HCT116 (cell line): Measurements from ENCODE around the gene BAX. TPM values are rescaled to one million over a fixed set of nuclear protein-coding genes. Genes with fewer than 3 reads are reported as not detected.

Experiments
- ATAC-seq: fragments of 200-7000 bp; cut with Tn5 transposase; 2 replicates; pipeline ENCODE4 v1.9.1; 2020; ENCODE audit warnings: mild to moderate bottlenecking, moderate library complexity
- BruUV-seq: library from RNA; stranded (reverse); fragments of 400-500 nt; replicated peaks from 2 replicates; lab custom pipeline; 2021; lab: Mats Ljungman, UMichigan
- CTCF ChIA-PET: fragments of 300-600 bp; sonication (Branson Sonifier 250); formaldehyde crosslinking; loops from one replicate; lab custom pipeline; 2021; ENCODE audit warnings: antibody characterized with exemption; lab: Charles Lee
- POLR2A ChIA-PET: fragments of 300-600, 350-600 bp; sonication (Branson Sonifier 250); formaldehyde crosslinking; loops from one replicate; lab custom pipeline; 2021; ENCODE audit warnings: antibody characterized with exemption; lab: Charles Lee
- RAD21 ChIA-PET, 2 experiments: fragments of 300-600 bp; sonication (Branson Sonifier 250); formaldehyde crosslinking; loops; one replicate each; lab custom pipeline; 2023; ENCODE audit warnings: low total read pairs in 2 of 2; ENCODE audit not compliant: uncharacterized antibody in 2 of 2, unreplicated experiment in 2 of 2, low non-redundant PET in 1 of 2; lab: Charles Lee
- DNase-seq: peaks from one replicate; pipeline ENCODE4 v3.0.0-alpha.2; 2010; ENCODE audit warnings: low read depth, low spot score
- H2AFZ ChIP-seq: fragments of 200-600 bp; shearing (Covaris generic), sonication (generic); 2 replicates; pipeline ENCODE4 v1.6.1; 2017; ENCODE audit warnings: low read depth, mixed run types, mixed read lengths, antibody characterized with exemption, low read length; ENCODE audit not compliant: poor library complexity, severe bottlenecking
- H3K27ac ChIP-seq: 2 replicates; pipeline ENCODE4 v1.5.1; 2012; ENCODE audit warnings: low read depth, low read length
- H3K27me3 ChIP-seq: fragments of 200-600 bp; sonication (generic); 2 replicates; pipeline ENCODE4 v1.6.1; 2016; ENCODE audit warnings: mixed run types, low read length, mixed read lengths; ENCODE audit not compliant: insufficient read depth
- H3K36me3 ChIP-seq, 2 experiments: fragments of 200-500 bp in 1 of 2; fragments of 200-600 bp in 1 of 2; sonication (Bioruptor generic) in 1 of 2; sonication (generic) in 1 of 2; 2 replicates each; pipeline versions ENCODE4 v1.5.1 to v1.6.1; 2014 to 2016; ENCODE audit warnings: low read length in 2 of 2, inconsistent platforms in 1 of 2, mixed read lengths in 1 of 2, mixed run types in 1 of 2; ENCODE audit not compliant: insufficient read depth in 2 of 2, control insufficient read depth in 1 of 2
- H3K4me1 ChIP-seq, 2 experiments: fragments of 200-600 bp in 1 of 2; sonication (generic) in 1 of 2; 2 replicates each; pipeline versions ENCODE4 v1.5.1 to v1.6.1; 2012 to 2017; ENCODE audit warnings: low read length in 2 of 2, inconsistent platforms in 1 of 2, mild to moderate bottlenecking in 1 of 2, mixed read lengths in 1 of 2, mixed run types in 1 of 2, moderate library complexity in 1 of 2; ENCODE audit not compliant: insufficient read depth in 2 of 2, control insufficient read depth in 1 of 2
- H3K4me2 ChIP-seq: fragments of 200-600 bp; sonication (generic); 2 replicates; pipeline ENCODE4 v1.6.1; 2017; ENCODE audit warnings: mixed run types, low read length, mixed read lengths
- H3K4me3 ChIP-seq, 2 experiments: fragments of 200-600 bp in 1 of 2; sonication (generic) in 1 of 2; replicated peaks in 1 of 2; 2 replicates each; pipeline ENCODE4 v1.5.1; 2011 to 2016; ENCODE audit warnings: low read length in 2 of 2, control low read depth in 1 of 2, low read depth in 1 of 2, mild to moderate bottlenecking in 1 of 2, mixed read lengths in 1 of 2, mixed run types in 1 of 2
- H3K79me2 ChIP-seq: fragments of 200-600 bp; sonication (generic); 2 replicates; pipeline ENCODE4 v1.6.1; 2017; ENCODE audit warnings: mild to moderate bottlenecking, mixed run types, low read length, moderate library complexity, mixed read lengths; ENCODE audit not compliant: insufficient read depth
- H3K9ac ChIP-seq: fragments of 200-600 bp; sonication (generic); 2 replicates; pipeline ENCODE4 v1.6.1; 2016; ENCODE audit warnings: low read length, mixed read lengths
- H3K9me2 ChIP-seq: fragments of 200-600 bp; sonication (generic), shearing (Covaris generic); 2 replicates; pipeline ENCODE4 v1.6.1; 2017; ENCODE audit warnings: mixed run types, mild to moderate bottlenecking, moderate library complexity; ENCODE audit not compliant: insufficient read depth
- H3K9me3 ChIP-seq, 2 experiments: fragments of 200-500 bp in 1 of 2; fragments of 200-600 bp in 1 of 2; sonication (Bioruptor generic) in 1 of 2; sonication (generic) in 1 of 2; 2 replicates each; pipeline ENCODE4 v1.6.1; 2014 to 2017; ENCODE audit warnings: low read length in 2 of 2, mixed read lengths in 2 of 2, inconsistent platforms in 1 of 2, low read depth in 1 of 2, mild to moderate bottlenecking in 1 of 2, mixed run types in 1 of 2, moderate library complexity in 1 of 2; ENCODE audit not compliant: control insufficient read depth in 1 of 2, insufficient read depth in 1 of 2
- H4K20me1 ChIP-seq: fragments of 200-600 bp; sonication (generic), shearing (Covaris generic); 2 replicates; pipeline ENCODE4 v1.6.1; 2017; ENCODE audit warnings: mixed run types, mild to moderate bottlenecking, moderate library complexity; ENCODE audit not compliant: insufficient read depth
- CBX3 ChIP-seq: IDR thresholded peaks from 2 replicates; pipeline ENCODE4 v1.6.1; 2012; ENCODE audit warnings: low read depth
- EGR1 ChIP-seq: IDR thresholded peaks from 2 replicates; pipeline ENCODE4 v1.6.1; 2012; ENCODE audit warnings: low read depth
- ELF1 ChIP-seq: IDR thresholded peaks from 2 replicates; pipeline ENCODE4 v1.6.1; 2012; ENCODE audit warnings: low read depth, borderline replicate concordance
- EZH2 ChIP-seq: fragments of 200-600 bp; sonication (generic); IDR thresholded peaks from 2 replicates; pipeline ENCODE4 v1.6.1; 2017; ENCODE audit warnings: antibody characterized with exemption, mixed run types
- EZH2phosphoT487 ChIP-seq: fragments of 200-600 bp; IDR thresholded peaks from 2 replicates; pipeline ENCODE4 v1.6.1; 2018; ENCODE audit warnings: antibody characterized with exemption, borderline replicate concordance
- FOSL1 ChIP-seq: IDR thresholded peaks from 2 replicates; pipeline ENCODE4 v1.6.1; 2012; ENCODE audit warnings: low read depth
- JUND ChIP-seq: IDR thresholded peaks from 2 replicates; pipeline ENCODE4 v1.6.1; 2012
- POLR2A ChIP-seq: IDR thresholded peaks from 2 replicates; pipeline ENCODE4 v1.7.0; 2011; ENCODE audit warnings: borderline replicate concordance; ENCODE audit not compliant: insufficient read depth, insufficient read length; ENCODE audit errors: extremely low read depth
- RAD21 ChIP-seq: IDR thresholded peaks from 2 replicates; pipeline ENCODE4 v1.6.1; 2012; ENCODE audit warnings: low read depth, mild to moderate bottlenecking
- REST ChIP-seq: IDR thresholded peaks from 2 replicates; pipeline ENCODE4 v1.6.1; 2012; ENCODE audit warnings: low read depth
- SIN3A ChIP-seq: IDR thresholded peaks from 2 replicates; pipeline ENCODE4 v1.6.1; 2012; ENCODE audit warnings: low read depth
- SRF ChIP-seq: IDR thresholded peaks from 2 replicates; pipeline ENCODE4 v1.6.1; 2012; ENCODE audit warnings: low read depth
- TCF7L2 ChIP-seq: IDR thresholded peaks from 2 replicates; pipeline ENCODE4 v1.7.0; 2011; ENCODE audit warnings: borderline replicate concordance, inconsistent platforms; ENCODE audit not compliant: insufficient read depth, insufficient read length; ENCODE audit errors: extremely low read depth
- YY1 ChIP-seq: IDR thresholded peaks from 2 replicates; pipeline ENCODE4 v1.6.1; 2011; ENCODE audit warnings: low read length, low read depth, moderate library complexity, mild to moderate bottlenecking; ENCODE audit not compliant: insufficient replicate concordance; ENCODE audit errors: extremely low read depth
- ZFX ChIP-seq: fragments of 450-650 bp; IDR thresholded peaks from 2 replicates; pipeline ENCODE4 v1.6.1; 2017
- intact Hi-C: fragments of 100-400 bp; cut with micrococcal nuclease; formaldehyde crosslinking; loops from 2 replicates; pipeline ENCODE4 v1.10.0; 2022
- total RNA-seq: library from RNA; stranded (reverse); gene quantifications from one replicate; pipeline ENCODE4 v1.2.1, GENCODE V29; 2021; ENCODE audit not compliant: unreplicated experiment
- TF ChIP-seq, protein P1 (sequence below): IDR thresholded peaks from 2 replicates; pipeline ENCODE4 v1.6.1; 2012
- TF ChIP-seq, protein P2 (sequence below): IDR thresholded peaks from 2 replicates; pipeline ENCODE4 v1.6.1; 2011; ENCODE audit warnings: mild to moderate bottlenecking, low read length, moderate library complexity; ENCODE audit not compliant: insufficient replicate concordance; ENCODE audit errors: extremely low read depth
- TF ChIP-seq, protein P3 (sequence below): IDR thresholded peaks from 2 replicates; pipeline ENCODE4 v1.6.1; 2012

BAX gene
- total RNA-seq, 1 experiment from 2014 or later = 96.4 TPM

- intact Hi-C loops = no loop called here
- ChIA-PET RAD21 (no interaction called here), POLR2A (interaction anchor here (0.9 kb wide), 1 partner anchor 10 kb away, joined by 4 read pairs; no protein-coding TSS in a partner anchor)
Measured at GRCh38 chr19:48935864-48936263, 18.8 kb upstream of the BAX start.

GRCh38 chr19:48938256-48938655 lies 16.4 kb upstream of the BAX start:
- peaks cover 0 to 7% of the 10 kb centered on the region in 2 experiments; a peak in 1 of 4 replicates for H3K36me3 ChIP-seq
- intact Hi-C loops = no loop called here
- ATAC-seq = no peak
- no peaks in the 10 kb centered on the region for H4K20me1 ChIP-seq
- H3K4me3 ChIP-seq = no peak overlapping the region
- H2AFZ ChIP-seq = no peak overlapping the region
- peaks cover 5 to 11% of the 10 kb centered on the region in 2 experiments; a peak in 3 of 4 replicates for H3K4me1 ChIP-seq
- no peaks in the 10 kb centered on the region for H3K79me2 ChIP-seq
- H3K9ac ChIP-seq = no peak overlapping the region
- no peak for DNase-seq
- ChIA-PET POLR2A (no interaction called here), RAD21 (no interaction called here), CTCF (no interaction called here)
- H3K27ac ChIP-seq = no peak overlapping the region
- H3K9me3 ChIP-seq = no peaks in the 10 kb centered on the region
- H3K27me3 ChIP-seq = no peaks in the 10 kb centered on the region
- H3K4me2 ChIP-seq = no peak overlapping the region
- H3K9me2 ChIP-seq = no peaks in the 10 kb centered on the region
- BruUV-seq = no TSS peak
- TF ChIP-seq EGR1 (no peak), ELF1 (no peak), POLR2A (no peak), EZH2 (no peak), REST (no peak), FOSL1 (no peak)
- TF ChIP-seq, protein P1, sequence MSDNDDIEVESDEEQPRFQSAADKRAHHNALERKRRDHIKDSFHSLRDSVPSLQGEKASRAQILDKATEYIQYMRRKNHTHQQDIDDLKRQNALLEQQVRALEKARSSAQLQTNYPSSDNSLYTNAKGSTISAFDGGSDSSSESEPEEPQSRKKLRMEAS = no peak
- TF ChIP-seq, protein P2, sequence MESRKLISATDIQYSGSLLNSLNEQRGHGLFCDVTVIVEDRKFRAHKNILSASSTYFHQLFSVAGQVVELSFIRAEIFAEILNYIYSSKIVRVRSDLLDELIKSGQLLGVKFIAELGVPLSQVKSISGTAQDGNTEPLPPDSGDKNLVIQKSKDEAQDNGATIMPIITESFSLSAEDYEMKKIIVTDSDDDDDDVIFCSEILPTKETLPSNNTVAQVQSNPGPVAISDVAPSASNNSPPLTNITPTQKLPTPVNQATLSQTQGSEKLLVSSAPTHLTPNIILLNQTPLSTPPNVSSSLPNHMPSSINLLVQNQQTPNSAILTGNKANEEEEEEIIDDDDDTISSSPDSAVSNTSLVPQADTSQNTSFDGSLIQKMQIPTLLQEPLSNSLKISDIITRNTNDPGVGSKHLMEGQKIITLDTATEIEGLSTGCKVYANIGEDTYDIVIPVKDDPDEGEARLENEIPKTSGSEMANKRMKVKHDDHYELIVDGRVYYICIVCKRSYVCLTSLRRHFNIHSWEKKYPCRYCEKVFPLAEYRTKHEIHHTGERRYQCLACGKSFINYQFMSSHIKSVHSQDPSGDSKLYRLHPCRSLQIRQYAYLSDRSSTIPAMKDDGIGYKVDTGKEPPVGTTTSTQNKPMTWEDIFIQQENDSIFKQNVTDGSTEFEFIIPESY = no peak

More at GRCh38 chr19:48935864-48936263, 18.8 kb upstream of the BAX start:
- BruUV-seq = no TSS peak
- TF ChIP-seq JUND (no peak), YY1 (no peak), SRF (no peak), SIN3A (no peak), EGR1 (no peak), ZFX (no peak), TCF7L2 (no peak), EZH2 (no peak), POLR2A (no peak), ELF1 (no peak), RAD21 (no peak), EZH2phosphoT487 (no peak), CBX3 (no peak)
- TF ChIP-seq, protein P1 = no peak
- TF ChIP-seq, protein P3, sequence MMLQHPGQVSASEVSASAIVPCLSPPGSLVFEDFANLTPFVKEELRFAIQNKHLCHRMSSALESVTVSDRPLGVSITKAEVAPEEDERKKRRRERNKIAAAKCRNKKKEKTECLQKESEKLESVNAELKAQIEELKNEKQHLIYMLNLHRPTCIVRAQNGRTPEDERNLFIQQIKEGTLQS = no peak
- no peaks in the 10 kb centered on the region for H3K9me2 ChIP-seq
- ATAC-seq (no peak), DNase-seq (no peak)
- no peak overlapping the region for H3K4me3 ChIP-seq
- no peaks in the 10 kb centered on the region for H3K79me2 ChIP-seq
- H2AFZ ChIP-seq = no peak overlapping the region
- no peaks in the 10 kb centered on the region for H3K9me3 ChIP-seq
- H4K20me1 ChIP-seq = no peaks in the 10 kb centered on the region
- no peak overlapping the region for H3K27ac ChIP-seq
- H3K9ac ChIP-seq = no peak overlapping the region
- CTCF ChIA-PET = no interaction called here
- peaks cover 0 to 4% of the 10 kb centered on the region in 2 experiments; a peak in 1 of 4 replicates for H3K36me3 ChIP-seq
- H3K4me2 ChIP-seq = no peak overlapping the region
- no peaks in the 10 kb centered on the region for H3K27me3 ChIP-seq
- H3K4me1 ChIP-seq = peaks cover 12 to 17% of the 10 kb centered on the region in 2 experiments
